ENCODE measurements around the gene NRCAM. TPM values are rescaled to one million over a fixed set of nuclear protein-coding genes. Genes with fewer than 3 reads are reported as not detected.

NRCAM gene
- total RNA-seq, 2 experiments from 2014 or later, result 3.4 to 7.0 TPM

DNA sequence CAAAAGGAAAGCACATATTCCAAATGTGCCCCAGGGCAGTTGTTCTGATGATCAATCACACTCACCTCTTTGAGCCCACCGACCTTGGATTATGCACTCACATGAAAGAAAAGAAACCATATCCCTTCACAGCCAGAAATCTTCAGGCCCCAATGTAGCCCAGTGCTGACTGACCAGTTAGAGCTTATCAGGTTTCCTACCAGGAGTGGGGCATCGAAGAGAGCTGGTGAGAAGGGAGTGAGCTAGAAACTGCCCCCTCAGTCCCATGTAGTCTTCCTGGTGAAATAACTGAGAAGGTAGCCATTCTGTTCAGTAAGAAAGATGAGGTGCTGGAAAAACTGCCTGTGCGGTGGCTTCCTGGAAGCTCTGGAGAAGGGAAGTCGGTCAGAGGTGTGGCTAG, 32.2 kb downstream of the NRCAM start:
- H3K9me3 Mint-ChIP-seq, result no peaks in the 10 kb centered on the region
- no peaks in the 10 kb centered on the region for H3K36me3 Mint-ChIP-seq (ENCODE audit: low read depth)
- TF ChIP-seq CTCF (IDR thresholded peaks at IDR 0.05), result no peak
- peaks cover 11% of the 10 kb centered on the region for H3K4me1 Mint-ChIP-seq (ENCODE audit: low read depth)
- peaks cover 27% of the 10 kb centered on the region for H3K27me3 Mint-ChIP-seq
- Histone ChIP-seq H3K4me1 (ENCODE audit: insufficient read depth, low read length) (no peaks in the 10 kb centered on the region), H3K36me3 (ENCODE audit: insufficient read depth, low read length) (no peaks in the 10 kb centered on the region), H3K27ac (ENCODE audit: low read depth in 1 of 2, low read length in 2 of 2) (no peak overlapping the region), H3K4me3 (ENCODE audit: low read length) (no peak overlapping the region), H3K9me3 (ENCODE audit: control insufficient read depth in 1 of 2, insufficient read depth in 1 of 2, low read length in 2 of 2) (no peaks in the 10 kb centered on the region), H3K27me3 (ENCODE audit: control insufficient read depth in 1 of 2, insufficient read depth in 2 of 2, low read length in 2 of 2) (no peaks in the 10 kb centered on the region)
- ChIA-PET POLR2A (no interaction called here), CTCF (no interaction called here)
- no peak for DNase-seq
- intact Hi-C loops (cut with DNase I, micrococcal nuclease), result no loop called here
- H3K27ac Mint-ChIP-seq, result no peak overlapping the region
- H3K4me3 Mint-ChIP-seq, result no peak overlapping the region
- no peak for ATAC-seq (ENCODE audit: poor library complexity)

- Mint-ChIP-seq H3K9me3 (no peaks in the 10 kb centered on the region), H3K4me3 (no peak overlapping the region), H3K4me1 (ENCODE audit: low read depth) (peaks cover 14% of the 10 kb centered on the region), H3K36me3 (ENCODE audit: low read depth) (no peaks in the 10 kb centered on the region), H3K27ac (no peak overlapping the region), H3K27me3 (peaks cover 33% of the 10 kb centered on the region)
- Histone ChIP-seq H3K27me3 (ENCODE audit: control insufficient read depth in 1 of 2, insufficient read depth in 2 of 2, low read length in 2 of 2) (no peaks in the 10 kb centered on the region), H3K27ac (ENCODE audit: low read depth in 1 of 2, low read length in 2 of 2) (no peak overlapping the region), H3K36me3 (ENCODE audit: insufficient read depth, low read length) (no peaks in the 10 kb centered on the region), H3K4me3 (ENCODE audit: low read length) (no peak overlapping the region), H3K9me3 (ENCODE audit: control insufficient read depth in 1 of 2, insufficient read depth in 1 of 2, low read length in 2 of 2) (no peaks in the 10 kb centered on the region), H3K4me1 (ENCODE audit: insufficient read depth, low read length) (no peaks in the 10 kb centered on the region)
- CTCF ChIA-PET, result no interaction called here
- TF ChIP-seq CTCF (IDR thresholded peaks at IDR 0.05), result no peak
- intact Hi-C loops (cut with DNase I, micrococcal nuclease), result no loop called here
- ATAC-seq (ENCODE audit: poor library complexity), result no peak
- DNase-seq, result no peak
- POLR2A ChIA-PET, result no interaction called here
Measured at GRCh38 chr7:108423089-108423989, 32.9 kb downstream of the NRCAM start.

DNA sequence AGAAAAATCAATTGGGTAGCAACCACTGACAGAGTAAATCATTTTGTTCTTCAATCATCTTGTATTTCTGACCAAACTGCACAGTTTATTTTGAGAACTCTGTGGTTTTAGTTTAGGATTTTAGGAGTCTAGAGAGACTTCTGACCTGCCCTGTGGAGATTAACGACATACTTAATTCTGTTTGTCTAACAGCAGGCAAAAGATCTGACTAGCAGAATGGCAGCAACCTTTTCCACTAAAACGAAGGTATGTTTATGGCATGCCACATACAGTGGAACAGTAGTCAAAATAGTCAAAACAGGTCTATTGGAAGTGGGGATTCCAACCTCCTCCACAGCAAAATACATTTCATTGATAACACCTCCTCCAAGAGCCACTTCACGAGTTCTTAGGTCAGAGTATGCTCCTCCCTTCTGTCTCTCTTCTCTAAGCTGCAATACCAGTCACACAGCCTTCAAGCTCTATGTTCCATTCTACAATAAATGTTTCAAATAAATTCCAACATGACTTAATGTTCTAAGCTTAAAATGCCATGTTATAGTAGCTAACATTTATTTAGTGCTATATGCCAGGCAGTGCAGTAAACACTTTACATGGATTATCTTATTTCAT, 34.4 kb downstream of the NRCAM start:
- no peak overlapping the region for H3K27ac Mint-ChIP-seq

More for the DNA sequence above, 34.4 kb downstream of the NRCAM start:
- no peak for ATAC-seq (ENCODE audit: poor library complexity)
- H3K4me3 Mint-ChIP-seq, result no peak overlapping the region
- Histone ChIP-seq H3K9me3 (ENCODE audit: control insufficient read depth in 1 of 2, insufficient read depth in 1 of 2, low read length in 2 of 2) (no peaks in the 10 kb centered on the region), H3K27me3 (ENCODE audit: control insufficient read depth in 1 of 2, insufficient read depth in 2 of 2, low read length in 2 of 2) (peaks cover 0 to 9% of the 10 kb centered on the region in 2 experiments), H3K36me3 (ENCODE audit: insufficient read depth, low read length) (no peaks in the 10 kb centered on the region), H3K27ac (ENCODE audit: low read depth in 1 of 2, low read length in 2 of 2) (no peak overlapping the region), H3K4me1 (ENCODE audit: insufficient read depth, low read length) (no peaks in the 10 kb centered on the region), H3K4me3 (ENCODE audit: low read length) (no peak overlapping the region)
- H3K27me3 Mint-ChIP-seq, result peaks cover 44% of the 10 kb centered on the region
- H3K4me1 Mint-ChIP-seq (ENCODE audit: low read depth), result peaks cover 18% of the 10 kb centered on the region
- no peak for DNase-seq
- ChIA-PET POLR2A (no interaction called here), CTCF (no interaction called here)
- TF ChIP-seq CTCF (IDR thresholded peaks at IDR 0.05), result no peak
- no peaks in the 10 kb centered on the region for H3K36me3 Mint-ChIP-seq (ENCODE audit: low read depth)
- intact Hi-C loops (cut with DNase I, micrococcal nuclease), result no loop called here
- no peaks in the 10 kb centered on the region for H3K9me3 Mint-ChIP-seq
